Endothelial cell (in vitro differentiated cells): ENCODE measurements around the gene AFG1L. TPM values are rescaled to one million over a fixed set of nuclear protein-coding genes. Genes with fewer than 3 reads are reported as not detected.

Source experiments
- DNase-seq: peaks from one replicate; pipeline ENCODE4 v3.0.0; 2021; ENCODE audit warnings: low spot score
- H3K27ac Mint-ChIP-seq: one replicate; pipeline ENCODE4 v1.8.0; 2021; ENCODE audit warnings: mixed read lengths, inconsistent platforms; ENCODE audit not compliant: unreplicated experiment
- H3K27me3 Mint-ChIP-seq: one replicate; pipeline ENCODE4 v1.8.0; 2021; ENCODE audit warnings: mild to moderate bottlenecking, moderate library complexity, mixed read lengths, inconsistent platforms; ENCODE audit not compliant: unreplicated experiment
- H3K36me3 Mint-ChIP-seq: one replicate; pipeline ENCODE4 v1.8.0; 2021; ENCODE audit warnings: mild to moderate bottlenecking, low read depth, mixed read lengths, inconsistent platforms; ENCODE audit not compliant: unreplicated experiment
- H3K4me1 Mint-ChIP-seq: one replicate; pipeline ENCODE4 v1.8.0; 2021; ENCODE audit warnings: mild to moderate bottlenecking, mixed read lengths, inconsistent platforms; ENCODE audit not compliant: unreplicated experiment
- H3K4me3 Mint-ChIP-seq: one replicate; pipeline ENCODE4 v1.8.0; 2021; ENCODE audit warnings: mild to moderate bottlenecking, mixed read lengths, inconsistent platforms; ENCODE audit not compliant: unreplicated experiment
- H3K9me3 Mint-ChIP-seq: one replicate; pipeline ENCODE4 v1.8.0; 2021; ENCODE audit warnings: mixed read lengths, inconsistent platforms; ENCODE audit not compliant: unreplicated experiment
- total RNA-seq: library from RNA; stranded (reverse); fragmentation: NEBNext Ultra II Directional; extraction: Animal tissue kit (Norgen Biotek cat#: 25700); gene quantifications from one replicate; pipeline ENCODE4 v1.2.1, GENCODE V29; 2021; ENCODE audit not compliant: unreplicated experiment
- TF ChIP-seq, protein P1 (sequence below): fragments of 200-600 bp; sonication (generic); IDR thresholded peaks from one replicate; pipeline ENCODE4 v1.5.0; 2021; ENCODE audit warnings: antibody characterized with exemption; ENCODE audit not compliant: unreplicated experiment

Gene AFG1L
- total RNA-seq, 1 donor from 2014 or later = 5.7 TPM

DNA sequence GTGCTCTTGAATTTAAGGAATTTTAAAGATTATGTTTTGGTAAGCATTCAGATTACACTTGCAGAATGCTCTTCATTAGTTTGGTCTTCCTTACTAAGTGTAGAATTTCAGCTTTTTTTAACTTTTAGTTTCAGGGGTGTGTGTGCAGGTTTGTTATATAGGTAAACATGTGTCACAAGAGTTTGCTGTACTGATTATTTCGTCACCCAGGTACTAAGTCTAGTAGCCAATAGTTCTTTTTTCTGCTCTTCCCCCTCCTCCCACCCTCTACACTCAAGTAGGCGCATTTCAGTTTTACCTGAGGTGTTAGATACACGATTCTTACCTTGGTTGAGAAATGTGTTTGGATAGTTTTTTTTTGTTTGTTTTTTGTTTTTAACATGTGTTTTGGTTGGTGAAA is 68.3 kb downstream of the AFG1L start:
- Mint-ChIP-seq H3K4me1 (peaks cover 10% of the 10 kb centered on the region), H3K9me3 (no peaks in the 10 kb centered on the region), H3K4me3 (no peak overlapping the region), H3K27ac (no peak overlapping the region), H3K36me3 (no peaks in the 10 kb centered on the region), H3K27me3 (no peaks in the 10 kb centered on the region)
- TF ChIP-seq, protein P1, sequence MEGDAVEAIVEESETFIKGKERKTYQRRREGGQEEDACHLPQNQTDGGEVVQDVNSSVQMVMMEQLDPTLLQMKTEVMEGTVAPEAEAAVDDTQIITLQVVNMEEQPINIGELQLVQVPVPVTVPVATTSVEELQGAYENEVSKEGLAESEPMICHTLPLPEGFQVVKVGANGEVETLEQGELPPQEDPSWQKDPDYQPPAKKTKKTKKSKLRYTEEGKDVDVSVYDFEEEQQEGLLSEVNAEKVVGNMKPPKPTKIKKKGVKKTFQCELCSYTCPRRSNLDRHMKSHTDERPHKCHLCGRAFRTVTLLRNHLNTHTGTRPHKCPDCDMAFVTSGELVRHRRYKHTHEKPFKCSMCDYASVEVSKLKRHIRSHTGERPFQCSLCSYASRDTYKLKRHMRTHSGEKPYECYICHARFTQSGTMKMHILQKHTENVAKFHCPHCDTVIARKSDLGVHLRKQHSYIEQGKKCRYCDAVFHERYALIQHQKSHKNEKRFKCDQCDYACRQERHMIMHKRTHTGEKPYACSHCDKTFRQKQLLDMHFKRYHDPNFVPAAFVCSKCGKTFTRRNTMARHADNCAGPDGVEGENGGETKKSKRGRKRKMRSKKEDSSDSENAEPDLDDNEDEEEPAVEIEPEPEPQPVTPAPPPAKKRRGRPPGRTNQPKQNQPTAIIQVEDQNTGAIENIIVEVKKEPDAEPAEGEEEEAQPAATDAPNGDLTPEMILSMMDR = no peak
- DNase-seq = no peak

DNA sequence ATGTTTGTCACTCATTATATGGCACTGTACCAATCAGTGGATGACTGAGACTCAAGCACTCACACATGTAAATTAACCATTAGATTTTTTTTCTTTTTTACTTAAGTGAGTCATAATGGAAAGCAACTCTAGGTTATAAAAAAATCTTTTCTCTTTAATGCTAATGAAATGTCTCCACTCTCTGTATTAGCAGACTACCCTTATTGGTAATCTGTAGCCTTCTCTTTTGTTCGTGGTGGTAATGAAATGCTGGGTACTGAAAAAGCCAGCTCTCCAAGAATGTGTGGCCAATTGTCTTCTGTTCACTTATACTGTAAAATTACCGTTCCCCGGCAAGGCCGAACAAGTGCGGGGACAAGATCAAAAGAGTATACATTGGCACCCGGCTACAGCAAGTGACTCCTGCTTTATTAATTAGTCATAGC is 69.0 kb downstream of the AFG1L start:
- Mint-ChIP-seq H3K27ac (no peak overlapping the region), H3K9me3 (no peaks in the 10 kb centered on the region), H3K4me3 (no peak overlapping the region), H3K36me3 (no peaks in the 10 kb centered on the region), H3K4me1 (peaks cover 10% of the 10 kb centered on the region), H3K27me3 (no peaks in the 10 kb centered on the region)
- TF ChIP-seq, protein P1 = no peak
- DNase-seq = no peak

DNA sequence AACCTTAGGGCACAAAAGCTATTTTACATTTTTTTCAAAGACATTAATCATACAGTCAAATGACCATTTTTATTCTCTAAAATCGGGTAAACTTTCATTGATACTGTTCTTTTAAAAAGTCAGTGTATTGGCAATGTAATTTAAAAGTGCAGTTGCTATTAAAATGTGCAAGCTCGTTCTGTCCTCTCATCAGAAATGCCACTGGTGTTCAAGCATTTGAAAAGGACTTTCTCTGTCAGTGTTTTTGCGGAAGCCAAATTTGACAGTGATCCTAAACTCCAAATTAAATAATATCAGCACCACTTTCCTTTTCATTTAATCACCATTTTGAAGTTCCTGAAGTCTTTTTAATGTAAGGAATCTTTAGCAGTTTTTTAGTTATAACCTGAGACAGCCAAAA is 69.6 kb downstream of the AFG1L start:
- no peaks in the 10 kb centered on the region for H3K36me3 Mint-ChIP-seq
- H3K27me3 Mint-ChIP-seq = no peaks in the 10 kb centered on the region
- H3K9me3 Mint-ChIP-seq = no peaks in the 10 kb centered on the region
- no peak overlapping the region for H3K27ac Mint-ChIP-seq
- H3K4me3 Mint-ChIP-seq = no peak overlapping the region
- H3K4me1 Mint-ChIP-seq = peaks cover 10% of the 10 kb centered on the region
- TF ChIP-seq, protein P1 = no peak
- DNase-seq = no peak

DNA sequence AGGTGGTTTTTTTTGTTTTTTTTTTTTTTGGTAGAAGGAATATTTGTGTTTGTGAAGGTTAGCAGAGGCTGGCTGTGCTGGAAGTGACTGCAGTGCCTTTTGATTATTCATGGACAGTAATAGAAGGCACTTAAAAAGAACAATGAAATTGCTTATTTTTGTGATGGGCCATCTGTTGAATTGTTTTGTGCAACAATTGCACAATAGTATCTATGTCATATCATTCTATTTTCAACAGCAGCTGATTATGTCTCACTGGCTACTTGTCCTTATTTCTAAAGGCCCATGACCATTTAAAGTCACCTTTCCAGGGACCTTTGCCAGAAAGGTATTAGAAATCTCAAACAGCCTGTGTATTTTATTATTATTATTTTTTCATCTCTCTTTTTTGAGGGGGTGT is 70.6 kb downstream of the AFG1L start:
- Mint-ChIP-seq H3K4me3 (no peak overlapping the region), H3K27me3 (no peaks in the 10 kb centered on the region), H3K27ac (no peak overlapping the region), H3K9me3 (no peaks in the 10 kb centered on the region), H3K4me1 (peaks cover 6% of the 10 kb centered on the region), H3K36me3 (no peaks in the 10 kb centered on the region)
- no peak for DNase-seq
- TF ChIP-seq, protein P1 = no peak

DNA sequence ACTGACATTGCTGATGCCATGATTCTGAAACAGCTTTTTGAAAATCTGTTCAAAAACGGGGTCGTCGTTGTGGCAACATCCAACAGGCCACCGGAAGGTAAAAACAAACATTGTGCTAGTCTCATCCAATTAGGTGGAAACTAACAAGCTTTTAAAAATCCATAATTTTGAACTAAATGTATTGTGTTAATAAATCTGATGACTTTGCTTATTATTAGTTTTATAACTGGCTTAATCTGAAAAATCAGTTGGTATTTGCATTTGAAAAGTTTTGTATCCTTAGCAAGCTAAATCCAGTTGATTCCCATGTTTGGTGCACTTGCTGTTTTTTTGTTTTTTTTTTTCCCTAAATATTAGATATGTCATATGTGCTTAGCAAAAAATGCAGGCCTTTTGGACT is 71.4 kb downstream of the AFG1L start:
- TF ChIP-seq, protein P1 = no peak

More for the DNA sequence above, 71.4 kb downstream of the AFG1L start:
- no peaks in the 10 kb centered on the region for H3K27me3 Mint-ChIP-seq
- no peak for DNase-seq
- peaks cover under 1% of the 10 kb centered on the region for H3K4me1 Mint-ChIP-seq
- H3K27ac Mint-ChIP-seq = no peak overlapping the region
- no peak overlapping the region for H3K4me3 Mint-ChIP-seq
- H3K36me3 Mint-ChIP-seq = no peaks in the 10 kb centered on the region
- H3K9me3 Mint-ChIP-seq = no peaks in the 10 kb centered on the region
